ENCODE results near the gene TIPARP. TPM values are rescaled to one million over a fixed set of nuclear protein-coding genes. Genes with fewer than 3 reads are reported as not detected.
"Not testable (repeated sequence)": the region's sequence is repeated elsewhere in the genome, so short reads cannot be mapped to it uniquely, and the experiment has no call there.

The TIPARP gene
- total RNA-seq, 1 donor from 2014 or later, result 34.0 TPM

GRCh38 chr3:156649681-156650080 lies 24.7 kb upstream of the TIPARP start:
- DNase-seq, result no peak

- DNase-seq, result not testable (repeated sequence)
Observed at GRCh38 chr3:156652661-156653060, 21.7 kb upstream of the TIPARP start.

- DNase-seq, result no peak
Observed at GRCh38 chr3:156654834-156655233, 19.6 kb upstream of the TIPARP start.

GRCh38 chr3:156655819-156656550 lies 18.4 kb upstream of the TIPARP start:
- DNase-seq, result no peak

GRCh38 chr3:156657440-156657839 lies 16.9 kb upstream of the TIPARP start:
- DNase-seq, result no peak

GRCh38 chr3:156657862-156658731 lies 16.3 kb upstream of the TIPARP start:
- DNase-seq, result no peak

GRCh38 chr3:156658732-156659090 lies 15.7 kb upstream of the TIPARP start:
- no peak for DNase-seq

- no peak for DNase-seq
Observed at GRCh38 chr3:156659260-156659659, 15.1 kb upstream of the TIPARP start.

GRCh38 chr3:156661155-156661554 lies 13.2 kb upstream of the TIPARP start:
- DNase-seq, result no peak

- no peak for DNase-seq
Observed at GRCh38 chr3:156664011-156664830, 10.2 kb upstream of the TIPARP start.

GRCh38 chr3:156664831-156665178 lies 9.6 kb upstream of the TIPARP start:
- no peak for DNase-seq

- no peak for DNase-seq
Observed at GRCh38 chr3:156665291-156665690, 9.1 kb upstream of the TIPARP start.

GRCh38 chr3:156666073-156666472 lies 8.3 kb upstream of the TIPARP start:
- DNase-seq, result no peak

GRCh38 chr3:156668073-156668763 lies 6.2 kb upstream of the TIPARP start:
- DNase-seq, result no peak

- no peak for DNase-seq
Observed at GRCh38 chr3:156670077-156670476, 4.3 kb upstream of the TIPARP start.

- no peak for DNase-seq
Observed at GRCh38 chr3:156670652-156671051, 3.7 kb upstream of the TIPARP start.

GRCh38 chr3:156673732-156674045 lies 701 bp upstream of the TIPARP start:
- no peak for DNase-seq

GRCh38 chr3:156674911-156675829 lies 780 bp downstream of the TIPARP start:
- peak; percentile 25 for DNase-seq

- no peak for DNase-seq
Observed at GRCh38 chr3:156675830-156676767, 1.7 kb downstream of the TIPARP start.

Measured in occipital lobe (tissue), 2 donors.